Skeletal muscle tissue (tissue), 4 donors: ENCODE results near the gene RASSF4. TPM values are rescaled to one million over a fixed set of nuclear protein-coding genes. Genes with fewer than 3 reads are reported as not detected.

Experiments
- H3K27ac ChIP-seq: one replicate; pipeline ENCODE4 v1.7.0; 2013; ENCODE audit warnings: mild to moderate bottlenecking, low read depth, low read length, inconsistent platforms
- H3K27me3 ChIP-seq, 3 donors: one replicate each; pipeline ENCODE4 v1.7.0; 2013; ENCODE audit warnings: low read length in 3 of 3; ENCODE audit not compliant: control insufficient read depth in 3 of 3, insufficient read depth in 3 of 3
- H3K36me3 ChIP-seq, 3 donors: one replicate each; pipeline ENCODE4 v1.7.0; 2013; ENCODE audit warnings: low read length in 3 of 3; ENCODE audit not compliant: control insufficient read depth in 3 of 3, insufficient read depth in 3 of 3
- H3K4me1 ChIP-seq, 3 donors: one replicate each; pipeline ENCODE4 v1.7.0; 2013; ENCODE audit warnings: low read length in 3 of 3, mild to moderate bottlenecking in 3 of 3; ENCODE audit not compliant: control insufficient read depth in 3 of 3, insufficient read depth in 3 of 3
- H3K4me3 ChIP-seq, 3 donors: one replicate each; pipeline ENCODE4 v1.7.0; 2013; ENCODE audit warnings: low read length in 3 of 3
- H3K9ac ChIP-seq, 3 donors: one replicate each; pipeline ENCODE4 v1.7.0; 2013; ENCODE audit warnings: low read length in 3 of 3, mild to moderate bottlenecking in 3 of 3, moderate library complexity in 2 of 3, low read depth in 1 of 3
- H3K9me3 ChIP-seq, 3 donors: one replicate each; pipeline ENCODE4 v1.7.0; 2013; ENCODE audit warnings: low read length in 3 of 3; ENCODE audit not compliant: control insufficient read depth in 3 of 3
- total RNA-seq: library from RNA; depleted of rRNA; stranded (reverse); fragments of >200 nt; gene quantifications from one replicate; pipeline ENCODE4 v1.2.3, GENCODE V29; 2014
- donor health status: Osteomylitis.

RASSF4 gene
- total RNA-seq, 1 donor from 2014 or later, result 21.4 TPM

GRCh38 chr10:44968091-44968490 is 8.5 kb downstream of the RASSF4 start:
- Histone ChIP-seq H3K36me3 (peaks cover 16 to 23% (median 23%) of the 10 kb centered on the region in 3 donors), H3K27me3 (no peaks in the 10 kb centered on the region), H3K9me3 (no peaks in the 10 kb centered on the region), H3K27ac (peak overlapping the region; percentile 39), H3K4me3 (no peak overlapping the region), H3K4me1 (peaks cover 72 to 83% (median 73%) of the 10 kb centered on the region in 3 donors), H3K9ac (peak overlapping the region; percentile 2 to 62 (median 19))

GRCh38 chr10:44968500-44969400 is 9.1 kb downstream of the RASSF4 start:
- H3K36me3 ChIP-seq, result peaks cover 16 to 23% (median 23%) of the 10 kb centered on the region in 3 donors
- H3K9me3 ChIP-seq, result no peaks in the 10 kb centered on the region
- peaks cover 70 to 83% (median 72%) of the 10 kb centered on the region in 3 donors for H3K4me1 ChIP-seq
- H3K9ac ChIP-seq, result peak overlapping the region; percentile 2 to 62 (median 19)
- H3K27me3 ChIP-seq, result no peaks in the 10 kb centered on the region
- peak overlapping the region in 1 of 3 donors; percentile 1 for H3K4me3 ChIP-seq
- peak overlapping the region; percentile 39 for H3K27ac ChIP-seq

- Histone ChIP-seq H3K9me3 (no peaks in the 10 kb centered on the region), H3K4me3 (peak overlapping the region in 1 of 3 donors; percentile 41), H3K27ac (peak overlapping the region; percentile 39), H3K4me1 (peaks cover 69 to 83% (median 71%) of the 10 kb centered on the region in 3 donors), H3K9ac (peak overlapping the region in 1 of 3 donors; percentile 33), H3K36me3 (peaks cover 16 to 23% (median 23%) of the 10 kb centered on the region in 3 donors), H3K27me3 (no peaks in the 10 kb centered on the region)
Observed at GRCh38 chr10:44969854-44970253, 10.3 kb downstream of the RASSF4 start.

- Histone ChIP-seq H3K9me3 (no peaks in the 10 kb centered on the region), H3K36me3 (peaks cover 16 to 25% (median 23%) of the 10 kb centered on the region in 3 donors), H3K27ac (no peak overlapping the region), H3K9ac (no peak overlapping the region), H3K4me3 (no peak overlapping the region), H3K4me1 (peaks cover 67 to 77% (median 67%) of the 10 kb centered on the region in 3 donors), H3K27me3 (no peaks in the 10 kb centered on the region)
Observed at GRCh38 chr10:44970812-44971395, 11.3 kb downstream of the RASSF4 start.

- no peak overlapping the region for H3K9ac ChIP-seq
- H3K9me3 ChIP-seq, result no peaks in the 10 kb centered on the region
- no peak overlapping the region for H3K27ac ChIP-seq
- no peak overlapping the region for H3K4me3 ChIP-seq
- peaks cover 18 to 28% (median 26%) of the 10 kb centered on the region in 3 donors for H3K36me3 ChIP-seq
- peaks cover 67 to 77% (median 67%) of the 10 kb centered on the region in 3 donors for H3K4me1 ChIP-seq
- no peaks in the 10 kb centered on the region for H3K27me3 ChIP-seq
Observed at GRCh38 chr10:44971434-44971833, 11.8 kb downstream of the RASSF4 start.

- Histone ChIP-seq H3K27me3 (no peaks in the 10 kb centered on the region), H3K4me3 (no peak overlapping the region), H3K36me3 (peaks cover 25 to 35% (median 33%) of the 10 kb centered on the region in 3 donors), H3K27ac (no peak overlapping the region), H3K9me3 (no peaks in the 10 kb centered on the region), H3K9ac (no peak overlapping the region), H3K4me1 (peaks cover 67 to 78% (median 67%) of the 10 kb centered on the region in 3 donors)
Observed at GRCh38 chr10:44971935-44972757, 12.5 kb downstream of the RASSF4 start.

- Histone ChIP-seq H3K4me3 (no peak overlapping the region), H3K9ac (no peak overlapping the region), H3K4me1 (peaks cover 67 to 78% (median 67%) of the 10 kb centered on the region in 3 donors), H3K27me3 (no peaks in the 10 kb centered on the region), H3K36me3 (peaks cover 32 to 42% (median 37%) of the 10 kb centered on the region in 3 donors), H3K9me3 (no peaks in the 10 kb centered on the region), H3K27ac (no peak overlapping the region)
Observed at GRCh38 chr10:44972874-44973306, 13.3 kb downstream of the RASSF4 start.

GRCh38 chr10:44973323-44974081 is 13.9 kb downstream of the RASSF4 start:
- Histone ChIP-seq H3K9me3 (no peaks in the 10 kb centered on the region), H3K4me1 (peaks cover 63 to 74% (median 67%) of the 10 kb centered on the region in 3 donors), H3K27me3 (no peaks in the 10 kb centered on the region), H3K36me3 (peaks cover 35 to 43% (median 37%) of the 10 kb centered on the region in 3 donors), H3K27ac (peak overlapping the region; percentile 74), H3K9ac (peak overlapping the region in 2 of 3 donors; percentile 50 to 79), H3K4me3 (no peak overlapping the region)
